Loucy (cell line): ENCODE measurements around the gene FHL3.

Source experiments
- H2AFZ ChIP-seq: fragments of 200-600 bp; sonication (generic); 2 replicates; pipeline ENCODE4 v1.6.0; 2016; ENCODE audit warnings: antibody characterized with exemption, mild to moderate bottlenecking, low read length, moderate library complexity
- H3F3A ChIP-seq: fragments of 200-600 bp; 2 replicates; pipeline ENCODE4 v1.6.0; 2016; ENCODE audit warnings: antibody characterized with exemption, low read depth, mild to moderate bottlenecking
- H3K27me3 ChIP-seq: fragments of 200-600 bp; sonication (generic); 2 replicates; pipeline ENCODE4 v1.6.1; 2014; ENCODE audit warnings: low read length, mild to moderate bottlenecking; ENCODE audit not compliant: insufficient read depth, poor library complexity, severe bottlenecking
- H3K36me3 ChIP-seq: fragments of 200-600 bp; sonication (generic); 2 replicates; pipeline ENCODE4 v1.6.1; 2016; ENCODE audit warnings: low read length; ENCODE audit not compliant: insufficient read depth
- H3K4me1 ChIP-seq: fragments of 200-600 bp; sonication (generic); 2 replicates; pipeline ENCODE4 v1.5.1; 2014; ENCODE audit warnings: low read length, mild to moderate bottlenecking; ENCODE audit not compliant: insufficient read depth, poor library complexity, severe bottlenecking
- H3K4me2 ChIP-seq: fragments of 200-600 bp; sonication (generic); 2 replicates; pipeline ENCODE4 v1.6.0; 2014; ENCODE audit warnings: antibody characterized with exemption, low read length, low read depth, mild to moderate bottlenecking; ENCODE audit not compliant: poor library complexity, severe bottlenecking
- H3K4me3 ChIP-seq: fragments of 200-600 bp; sonication (generic); 2 replicates; pipeline ENCODE4 v1.5.1; 2014; ENCODE audit warnings: low read length, mild to moderate bottlenecking, mixed read lengths; ENCODE audit not compliant: poor library complexity, severe bottlenecking
- H3K79me2 ChIP-seq: fragments of 200-600 bp; sonication (generic); 2 replicates; pipeline ENCODE4 v1.6.1; 2014; ENCODE audit warnings: low read length; ENCODE audit not compliant: insufficient read depth
- H3K9ac ChIP-seq: fragments of 200-600 bp; sonication (generic); 2 replicates; pipeline ENCODE4 v1.6.0; 2014; ENCODE audit warnings: mild to moderate bottlenecking, low read depth, low read length, moderate library complexity; ENCODE audit not compliant: poor library complexity, severe bottlenecking
- H3K9me2 ChIP-seq: fragments of 200-600 bp; sonication (generic); replicated peaks from 2 replicates; pipeline ENCODE4 v1.6.1; 2016; ENCODE audit warnings: low read depth, low read length, mixed read lengths
- H3K9me3 ChIP-seq: fragments of 200-600 bp; sonication (generic); 2 replicates; pipeline ENCODE4 v1.6.1; 2014; ENCODE audit warnings: mild to moderate bottlenecking, antibody characterized with exemption, low read length, low read depth; ENCODE audit not compliant: insufficient read depth
- H4K20me1 ChIP-seq: fragments of 200-600 bp; sonication (generic); 2 replicates; pipeline ENCODE4 v1.6.0; 2014; ENCODE audit warnings: antibody characterized with exemption, low read length, mild to moderate bottlenecking; ENCODE audit not compliant: insufficient read depth, poor library complexity, severe bottlenecking
- EZH2phosphoT487 ChIP-seq: fragments of 200-600 bp; IDR thresholded peaks from 2 replicates; pipeline ENCODE4 v1.6.1; 2018; ENCODE audit warnings: antibody characterized with exemption, mild to moderate bottlenecking, moderate library complexity, borderline replicate concordance
- TF ChIP-seq, protein P1 (sequence below): fragments of 200-600 bp; sonication (generic); conservative IDR thresholded peaks from 2 replicates; pipeline ENCODE4 v1.5.1; 2014; ENCODE audit warnings: mild to moderate bottlenecking, antibody characterized with exemption, low read length

Gene FHL3

DNA sequence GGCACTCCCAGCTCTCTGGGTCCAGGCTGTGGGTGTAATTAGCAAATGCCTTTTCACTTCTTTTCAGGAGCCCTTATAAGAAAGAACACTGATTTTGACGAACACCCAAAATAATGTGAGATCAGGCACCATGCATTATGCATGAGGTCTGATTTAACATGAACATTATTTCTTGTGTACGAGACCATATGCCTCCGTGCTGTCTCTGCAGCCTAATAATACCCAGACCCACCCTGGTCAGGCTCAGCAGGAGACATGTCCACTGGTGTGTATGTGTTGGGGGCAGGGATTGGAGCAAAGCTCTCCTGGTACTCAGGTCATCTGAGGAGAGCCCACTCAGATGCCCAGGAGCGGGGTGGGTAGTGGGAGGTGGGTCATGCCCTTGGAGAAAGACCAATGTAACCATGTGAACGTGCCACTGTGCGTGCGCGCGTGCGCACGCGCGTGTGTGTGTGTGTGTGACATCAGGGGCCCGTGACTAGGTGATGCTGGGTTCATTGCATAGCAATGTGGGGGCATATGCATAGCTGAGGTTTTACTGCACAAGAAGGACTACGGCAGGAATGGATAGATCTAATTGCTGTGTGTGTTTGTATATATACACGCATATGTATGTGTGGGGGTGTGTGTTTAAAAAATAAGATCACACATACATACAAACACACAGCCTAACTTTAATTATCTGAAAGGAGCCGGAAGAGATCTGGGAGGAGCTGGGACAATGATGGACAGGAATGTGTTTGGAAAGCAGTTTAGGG lies 34.2 kb upstream of the FHL3 start:
- H3F3A ChIP-seq = no peaks in the 10 kb centered on the region
- no peaks in the 10 kb centered on the region for H3K27me3 ChIP-seq
- no peaks in the 10 kb centered on the region for H3K79me2 ChIP-seq
- no peak overlapping the region for H2AFZ ChIP-seq
- H3K4me1 ChIP-seq = no peaks in the 10 kb centered on the region
- H3K36me3 ChIP-seq = no peaks in the 10 kb centered on the region
- no peaks in the 10 kb centered on the region for H3K9me2 ChIP-seq
- H3K4me3 ChIP-seq = no peak overlapping the region
- H3K4me2 ChIP-seq = no peak overlapping the region
- no peaks in the 10 kb centered on the region for H4K20me1 ChIP-seq
- no peak overlapping the region for H3K9ac ChIP-seq
- H3K9me3 ChIP-seq = no peaks in the 10 kb centered on the region
- TF ChIP-seq, protein P1, sequence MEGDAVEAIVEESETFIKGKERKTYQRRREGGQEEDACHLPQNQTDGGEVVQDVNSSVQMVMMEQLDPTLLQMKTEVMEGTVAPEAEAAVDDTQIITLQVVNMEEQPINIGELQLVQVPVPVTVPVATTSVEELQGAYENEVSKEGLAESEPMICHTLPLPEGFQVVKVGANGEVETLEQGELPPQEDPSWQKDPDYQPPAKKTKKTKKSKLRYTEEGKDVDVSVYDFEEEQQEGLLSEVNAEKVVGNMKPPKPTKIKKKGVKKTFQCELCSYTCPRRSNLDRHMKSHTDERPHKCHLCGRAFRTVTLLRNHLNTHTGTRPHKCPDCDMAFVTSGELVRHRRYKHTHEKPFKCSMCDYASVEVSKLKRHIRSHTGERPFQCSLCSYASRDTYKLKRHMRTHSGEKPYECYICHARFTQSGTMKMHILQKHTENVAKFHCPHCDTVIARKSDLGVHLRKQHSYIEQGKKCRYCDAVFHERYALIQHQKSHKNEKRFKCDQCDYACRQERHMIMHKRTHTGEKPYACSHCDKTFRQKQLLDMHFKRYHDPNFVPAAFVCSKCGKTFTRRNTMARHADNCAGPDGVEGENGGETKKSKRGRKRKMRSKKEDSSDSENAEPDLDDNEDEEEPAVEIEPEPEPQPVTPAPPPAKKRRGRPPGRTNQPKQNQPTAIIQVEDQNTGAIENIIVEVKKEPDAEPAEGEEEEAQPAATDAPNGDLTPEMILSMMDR = no peak
- no peak for TF ChIP-seq EZH2phosphoT487

DNA sequence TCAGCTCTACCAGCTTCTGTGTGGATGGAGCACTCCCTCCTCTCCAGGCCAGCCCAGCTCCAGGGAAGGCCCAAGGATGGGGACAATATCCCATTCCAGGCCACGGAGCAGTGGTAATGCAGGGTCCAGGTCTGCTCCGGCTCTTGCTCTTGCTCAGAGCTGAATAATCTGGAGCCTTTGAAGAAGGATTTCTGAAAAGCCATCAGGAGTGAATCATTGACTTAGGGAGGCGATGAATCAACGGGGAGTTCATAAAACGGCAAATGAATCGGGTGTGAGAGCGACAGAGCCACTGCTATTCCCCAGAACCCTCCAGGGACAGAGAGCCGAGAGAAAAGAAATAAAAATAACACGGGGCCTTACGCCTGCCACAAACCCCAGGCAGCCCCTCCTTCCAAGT lies 33.5 kb upstream of the FHL3 start:
- H2AFZ ChIP-seq = no peak overlapping the region
- TF ChIP-seq, protein P1 = no peak
- H3K9me2 ChIP-seq = no peaks in the 10 kb centered on the region
- H3K79me2 ChIP-seq = no peaks in the 10 kb centered on the region
- H4K20me1 ChIP-seq = no peaks in the 10 kb centered on the region
- H3F3A ChIP-seq = no peaks in the 10 kb centered on the region
- H3K9me3 ChIP-seq = no peaks in the 10 kb centered on the region
- H3K4me2 ChIP-seq = no peak overlapping the region
- no peak overlapping the region for H3K4me3 ChIP-seq
- no peaks in the 10 kb centered on the region for H3K27me3 ChIP-seq
- no peaks in the 10 kb centered on the region for H3K36me3 ChIP-seq
- no peak overlapping the region for H3K9ac ChIP-seq
- H3K4me1 ChIP-seq = no peaks in the 10 kb centered on the region

DNA sequence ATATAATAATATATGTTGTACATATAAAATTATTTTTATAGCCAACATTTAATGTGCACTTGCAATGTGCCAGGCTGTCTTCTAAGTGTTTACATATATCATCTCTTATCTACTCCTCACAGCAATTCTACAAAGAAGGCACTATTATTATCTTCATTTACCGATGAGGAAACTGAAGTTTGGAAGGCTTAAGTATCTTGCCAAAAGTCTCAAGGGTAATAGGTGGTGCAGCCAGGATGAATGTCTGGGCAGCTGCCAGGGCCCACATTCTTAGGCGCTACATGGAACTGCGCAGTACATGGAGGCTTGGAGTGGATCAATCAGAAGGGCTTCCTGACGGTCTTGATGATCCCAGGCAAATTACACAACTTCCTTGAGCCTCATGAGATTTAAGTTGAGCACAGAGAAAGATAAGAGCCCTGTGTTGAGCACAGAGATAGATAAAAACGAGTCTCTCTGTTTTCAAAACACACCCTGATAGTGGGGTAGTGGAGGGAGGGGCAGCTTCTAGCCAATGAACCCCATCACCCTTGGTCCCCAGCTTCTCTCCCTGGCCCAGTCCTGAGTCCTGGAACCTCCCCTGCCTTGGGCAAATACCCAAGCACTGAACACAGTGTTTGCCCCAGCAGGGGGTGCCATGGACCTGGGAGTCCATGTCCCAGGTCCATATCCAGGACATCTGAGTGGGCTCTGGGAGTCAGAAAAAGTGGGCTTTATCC lies 32.1 kb upstream of the FHL3 start:
- TF ChIP-seq, protein P1 = peak; percentile 41
- no peak for TF ChIP-seq EZH2phosphoT487
- Histone ChIP-seq H3K9ac (no peak overlapping the region), H3K9me3 (no peaks in the 10 kb centered on the region), H3K4me2 (no peak overlapping the region), H3K9me2 (no peaks in the 10 kb centered on the region), H2AFZ (no peak overlapping the region), H3F3A (no peaks in the 10 kb centered on the region), H3K36me3 (no peaks in the 10 kb centered on the region), H3K4me1 (no peaks in the 10 kb centered on the region), H3K4me3 (no peak overlapping the region), H3K79me2 (no peaks in the 10 kb centered on the region), H4K20me1 (no peaks in the 10 kb centered on the region), H3K27me3 (no peaks in the 10 kb centered on the region)
